Measurements from ENCODE around the gene RUNX3. TPM values are rescaled to one million over a fixed set of nuclear protein-coding genes. Genes with fewer than 3 reads are reported as not detected.

Gene RUNX3
- total RNA-seq (2022; extraction: Qiagen RNA extraction; ENCODE audit: low read depth): 5.5 to 7.3 TPM (median 6.2 TPM) in 5 replicates

GRCh38 chr1:24930260-24931145 is at the start of gene RUNX3:
RUNX3 (minus strand) TSS chr1:24930276; CDS start chr1:24929868, 408 bp downstream.

Other genes starting within 250 kb of the RUNX3 start
- 32.6 to 40.3 TPM (median 35.1 TPM) in 5 replicates for gene CLIC4, start 184.8 kb downstream of the RUNX3 start, total RNA-seq (2022; extraction: Qiagen RNA extraction; ENCODE audit: low read depth)

Data from A549 treated with CpdA at 1 μM for 4 hours (cell line).